HG02763 (cell line): ENCODE data around the gene TBPL2.

Source experiments
- ATAC-seq: cut with Tn5 transposase; IDR thresholded peaks from one replicate; pipeline ENCODE4 v1.9.1; 2021; ENCODE audit warnings: mild to moderate bottlenecking, moderate library complexity; ENCODE audit not compliant: unreplicated experiment

Gene TBPL2

GRCh38 chr14:55372825-55373224 is 67.6 kb downstream of the TBPL2 start:
- no peak for ATAC-seq

- no peak for ATAC-seq
Observed at GRCh38 chr14:55372423-55372822, 68.0 kb downstream of the TBPL2 start.

- ATAC-seq: no peak
Observed at GRCh38 chr14:55370883-55371455, 69.4 kb downstream of the TBPL2 start.

GRCh38 chr14:55366271-55366670 is 74.1 kb downstream of the TBPL2 start:
- no peak for ATAC-seq
